ENCODE data around the gene ATP6V1F. TPM values are rescaled to one million over a fixed set of nuclear protein-coding genes. Genes with fewer than 3 reads are reported as not detected.

The ATP6V1F gene
- total RNA-seq, 2 donors from 2014 or later: 115 to 145 TPM

Other genes with a start within 250 kb of the ATP6V1F start
- gene GARIN1A, start 190.6 kb upstream of the ATP6V1F start, total RNA-seq: 1 to 10 TPM; 1.6 to 4.3 TPM
- gene CALU, start 123.5 kb upstream of the ATP6V1F start, total RNA-seq: 10 to 100 TPM; 46.3 to 60.5 TPM
- not detected for gene OPN1SW, start 87.1 kb upstream of the ATP6V1F start, total RNA-seq
- gene CCDC136, start 70.9 kb upstream of the ATP6V1F start, total RNA-seq: 10 to 100 TPM; 15.1 to 23.8 TPM
- gene FLNC, start 32.5 kb upstream of the ATP6V1F start, total RNA-seq: not detected
- 1 to 10 TPM in 1 of 2 donors, under 1 TPM in 1; 0.17 to 1.1 TPM for gene KCP, start 47.9 kb downstream of the ATP6V1F start, total RNA-seq
- 10 to 100 TPM; 26.5 to 43.4 TPM for gene IRF5, start 75.1 kb downstream of the ATP6V1F start, total RNA-seq
- 10 to 100 TPM; 70.8 to 71.2 TPM for gene TNPO3, start 192.3 kb downstream of the ATP6V1F start, total RNA-seq

Data from natural killer cell treated with Interleukin-12 subunit alpha and Interleukin-12 subunit beta and Interleukin-15 and Interleukin-18, amount 100 ng/mL, for 72 hours (primary cell).